Activated T-cell treated with anti-CD3 and anti-CD28 coated beads for 1 hour (primary cell): Measurements from ENCODE around the gene MAB21L4.

Source experiments
- DNase-seq: peaks from one replicate; pipeline ENCODE4 v3.0.0-alpha.2; 2020; ENCODE audit warnings: low read depth

MAB21L4 gene

GRCh38 chr2:240911641-240912265 is 15.8 kb upstream of the MAB21L4 start:
- DNase-seq, result no peak

- DNase-seq, result no peak
Measured at GRCh38 chr2:240909216-240909974, 13.4 kb upstream of the MAB21L4 start.

GRCh38 chr2:240906911-240907590 is 11.1 kb upstream of the MAB21L4 start:
- no peak for DNase-seq

GRCh38 chr2:240906141-240906910 is 10.4 kb upstream of the MAB21L4 start, which contains the start of gene CROCC2:
CROCC2 (plus strand) TSS chr2:240906336; CDS start chr2:240906514, 178 bp downstream.
- no peak for DNase-seq

GRCh38 chr2:240905176-240905781 is 9.3 kb upstream of the MAB21L4 start:
- DNase-seq, result no peak

GRCh38 chr2:240904216-240905175 is 8.5 kb upstream of the MAB21L4 start:
- no peak for DNase-seq

GRCh38 chr2:240903191-240904060 is 7.5 kb upstream of the MAB21L4 start:
- DNase-seq, result no peak

- DNase-seq, result no peak
Measured at GRCh38 chr2:240902615-240903041, 6.7 kb upstream of the MAB21L4 start.

- no peak for DNase-seq
Measured at GRCh38 chr2:240901986-240902614, 6.1 kb upstream of the MAB21L4 start.

- DNase-seq, result no peak
Measured at GRCh38 chr2:240900141-240900860, 4.3 kb upstream of the MAB21L4 start.

- DNase-seq, result no peak
Measured at GRCh38 chr2:240899468-240899865, 3.5 kb upstream of the MAB21L4 start.

- DNase-seq, result no peak
Measured at GRCh38 chr2:240898731-240899467, 2.9 kb upstream of the MAB21L4 start.

- no peak for DNase-seq
Measured at GRCh38 chr2:240898108-240898730, 2.3 kb upstream of the MAB21L4 start.

GRCh38 chr2:240896871-240897692 is 1.1 kb upstream of the MAB21L4 start:
- DNase-seq, result no peak

- no peak for DNase-seq
Measured at GRCh38 chr2:240896394-240896793, 438 bp upstream of the MAB21L4 start.

- DNase-seq, result no peak
Measured at GRCh38 chr2:240894836-240895558, 959 bp downstream of the MAB21L4 start.
